ENCODE data around the gene ST14.

Gene ST14

DNA sequence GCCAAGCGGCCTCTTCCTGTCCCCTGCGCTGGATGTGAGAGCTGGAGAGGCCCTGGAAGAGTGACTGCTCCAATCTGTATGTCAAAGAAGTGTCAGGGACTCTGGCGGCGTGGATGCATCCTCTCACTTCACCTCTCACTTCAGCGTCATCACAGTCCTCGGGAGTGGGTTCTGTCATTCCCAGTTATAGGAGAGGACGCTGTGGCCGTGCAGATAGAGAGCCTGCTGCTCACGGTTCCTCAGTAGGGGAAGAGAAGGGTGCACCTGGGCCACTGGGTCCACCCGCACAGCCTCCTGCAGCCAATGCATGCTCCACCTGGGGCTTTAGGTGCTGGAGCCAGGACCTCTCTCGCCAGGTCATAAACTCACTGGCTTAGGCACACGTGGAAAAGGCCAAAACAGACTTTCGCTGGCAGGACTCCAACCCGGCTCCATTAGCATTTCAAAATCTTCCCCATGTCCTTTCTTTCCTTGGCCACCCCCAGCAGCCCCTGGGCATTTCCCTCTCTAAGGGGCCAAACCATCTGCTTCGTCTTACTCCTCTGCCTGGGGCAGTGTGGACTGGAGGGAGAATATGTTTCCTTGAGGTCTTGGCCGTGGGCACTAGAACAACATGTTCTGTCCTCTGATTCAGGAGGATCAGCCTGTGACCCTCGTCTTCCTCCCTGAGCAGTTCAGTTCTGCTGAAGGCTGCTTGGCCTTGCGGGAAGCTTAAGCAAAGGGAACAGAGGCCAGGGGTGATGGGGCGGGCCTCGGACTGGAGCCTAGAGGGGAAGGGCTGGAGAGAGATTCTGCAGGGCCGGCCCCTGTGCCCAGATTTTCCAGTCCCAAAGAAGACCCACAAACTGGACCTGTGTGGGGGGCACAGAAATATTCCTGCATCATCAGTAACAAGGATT lies 57.8 kb downstream of the ST14 start:
- POLR2A ChIA-PET: no interaction called here
- H3K9me3 ChIP-seq (ENCODE audit: control insufficient read depth, insufficient read depth, low read depth, low read length): no peaks in the 10 kb centered on the region
- no peaks in the 10 kb centered on the region for H3K36me3 ChIP-seq (ENCODE audit: control insufficient read depth in 2 of 2, insufficient read depth in 1 of 2, low read length in 2 of 2)
- no peak overlapping the region for H3K27ac ChIP-seq (ENCODE audit: extremely low read depth, low read depth, low read length)
- TF ChIP-seq ZNF223 (tag by site-specific recombination; IDR thresholded peaks at IDR 0.05) (no peak), ZNF354C (tag by site-specific recombination; IDR thresholded peaks at IDR 0.05; ENCODE audit: borderline replicate concordance, low read depth) (no peak), ZNF670 (tag by site-specific recombination; IDR thresholded peaks at IDR 0.05; ENCODE audit: low read depth) (no peak), MEIS1 (CRISPR knock-in tag; IDR thresholded peaks at IDR 0.05; ENCODE audit: borderline replicate concordance) (no peak), BCL11B (tag by site-specific recombination; IDR thresholded peaks at IDR 0.05; ENCODE audit: low read depth) (no peak), ZNF707 (tag by site-specific recombination; IDR thresholded peaks at IDR 0.05) (no peak), ZNF548 (tag by site-specific recombination; IDR thresholded peaks at IDR 0.05) (no peak), ZBTB11 (tag by site-specific recombination; conservative IDR thresholded peaks at IDR 0.05; ENCODE audit: low read depth) (no peak), ZNF843 (tag by site-specific recombination; IDR thresholded peaks at IDR 0.05) (no peak), SCRT2 (tag by site-specific recombination; IDR thresholded peaks at IDR 0.05) (no peak), ZNF112 (tag by site-specific recombination; IDR thresholded peaks at IDR 0.05) (no peak), ZNF768 (tag by site-specific recombination; IDR thresholded peaks at IDR 0.05) (no peak)
- TF ChIP-seq, protein P1, sequence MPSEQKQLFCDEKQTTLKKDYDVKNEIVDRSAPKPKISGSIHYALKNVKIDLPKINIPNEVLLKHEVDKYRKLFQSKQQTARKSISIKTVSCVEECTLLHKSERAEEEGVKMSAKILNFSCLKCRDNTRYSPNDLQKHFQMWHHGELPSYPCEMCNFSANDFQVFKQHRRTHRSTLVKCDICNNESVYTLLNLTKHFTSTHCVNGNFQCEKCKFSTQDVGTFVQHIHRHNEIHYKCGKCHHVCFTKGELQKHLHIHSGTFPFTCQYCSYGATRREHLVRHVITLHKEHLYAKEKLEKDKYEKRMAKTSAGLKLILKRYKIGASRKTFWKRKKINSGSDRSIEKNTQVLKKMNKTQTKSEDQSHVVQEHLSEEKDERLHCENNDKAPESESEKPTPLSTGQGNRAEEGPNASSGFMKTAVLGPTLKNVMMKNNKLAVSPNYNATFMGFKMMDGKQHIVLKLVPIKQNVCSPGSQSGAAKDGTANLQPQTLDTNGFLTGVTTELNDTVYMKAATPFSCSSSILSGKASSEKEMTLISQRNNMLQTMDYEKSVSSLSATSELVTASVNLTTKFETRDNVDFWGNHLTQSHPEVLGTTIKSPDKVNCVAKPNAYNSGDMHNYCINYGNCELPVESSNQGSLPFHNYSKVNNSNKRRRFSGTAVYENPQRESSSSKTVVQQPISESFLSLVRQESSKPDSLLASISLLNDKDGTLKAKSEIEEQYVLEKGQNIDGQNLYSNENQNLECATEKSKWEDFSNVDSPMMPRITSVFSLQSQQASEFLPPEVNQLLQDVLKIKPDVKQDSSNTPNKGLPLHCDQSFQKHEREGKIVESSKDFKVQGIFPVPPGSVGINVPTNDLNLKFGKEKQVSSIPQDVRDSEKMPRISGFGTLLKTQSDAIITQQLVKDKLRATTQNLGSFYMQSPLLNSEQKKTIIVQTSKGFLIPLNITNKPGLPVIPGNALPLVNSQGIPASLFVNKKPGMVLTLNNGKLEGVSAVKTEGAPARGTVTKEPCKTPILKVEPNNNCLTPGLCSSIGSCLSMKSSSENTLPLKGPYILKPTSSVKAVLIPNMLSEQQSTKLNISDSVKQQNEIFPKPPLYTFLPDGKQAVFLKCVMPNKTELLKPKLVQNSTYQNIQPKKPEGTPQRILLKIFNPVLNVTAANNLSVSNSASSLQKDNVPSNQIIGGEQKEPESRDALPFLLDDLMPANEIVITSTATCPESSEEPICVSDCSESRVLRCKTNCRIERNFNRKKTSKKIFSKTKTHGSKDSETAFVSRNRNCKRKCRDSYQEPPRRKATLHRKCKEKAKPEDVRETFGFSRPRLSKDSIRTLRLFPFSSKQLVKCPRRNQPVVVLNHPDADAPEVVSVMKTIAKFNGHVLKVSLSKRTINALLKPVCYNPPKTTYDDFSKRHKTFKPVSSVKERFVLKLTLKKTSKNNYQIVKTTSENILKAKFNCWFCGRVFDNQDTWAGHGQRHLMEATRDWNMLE (tag by site-specific recombination; conservative IDR thresholded peaks at IDR 0.05; ENCODE audit: low read depth): no peak
- TF ChIP-seq, protein P2, sequence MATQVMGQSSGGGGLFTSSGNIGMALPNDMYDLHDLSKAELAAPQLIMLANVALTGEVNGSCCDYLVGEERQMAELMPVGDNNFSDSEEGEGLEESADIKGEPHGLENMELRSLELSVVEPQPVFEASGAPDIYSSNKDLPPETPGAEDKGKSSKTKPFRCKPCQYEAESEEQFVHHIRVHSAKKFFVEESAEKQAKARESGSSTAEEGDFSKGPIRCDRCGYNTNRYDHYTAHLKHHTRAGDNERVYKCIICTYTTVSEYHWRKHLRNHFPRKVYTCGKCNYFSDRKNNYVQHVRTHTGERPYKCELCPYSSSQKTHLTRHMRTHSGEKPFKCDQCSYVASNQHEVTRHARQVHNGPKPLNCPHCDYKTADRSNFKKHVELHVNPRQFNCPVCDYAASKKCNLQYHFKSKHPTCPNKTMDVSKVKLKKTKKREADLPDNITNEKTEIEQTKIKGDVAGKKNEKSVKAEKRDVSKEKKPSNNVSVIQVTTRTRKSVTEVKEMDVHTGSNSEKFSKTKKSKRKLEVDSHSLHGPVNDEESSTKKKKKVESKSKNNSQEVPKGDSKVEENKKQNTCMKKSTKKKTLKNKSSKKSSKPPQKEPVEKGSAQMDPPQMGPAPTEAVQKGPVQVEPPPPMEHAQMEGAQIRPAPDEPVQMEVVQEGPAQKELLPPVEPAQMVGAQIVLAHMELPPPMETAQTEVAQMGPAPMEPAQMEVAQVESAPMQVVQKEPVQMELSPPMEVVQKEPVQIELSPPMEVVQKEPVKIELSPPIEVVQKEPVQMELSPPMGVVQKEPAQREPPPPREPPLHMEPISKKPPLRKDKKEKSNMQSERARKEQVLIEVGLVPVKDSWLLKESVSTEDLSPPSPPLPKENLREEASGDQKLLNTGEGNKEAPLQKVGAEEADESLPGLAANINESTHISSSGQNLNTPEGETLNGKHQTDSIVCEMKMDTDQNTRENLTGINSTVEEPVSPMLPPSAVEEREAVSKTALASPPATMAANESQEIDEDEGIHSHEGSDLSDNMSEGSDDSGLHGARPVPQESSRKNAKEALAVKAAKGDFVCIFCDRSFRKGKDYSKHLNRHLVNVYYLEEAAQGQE (tag by site-specific recombination; IDR thresholded peaks at IDR 0.05): no peak
- CTCF ChIA-PET: interaction anchor here (0.7 to 1.3 kb wide), 2 partner anchors 222 to 611 kb away, joined by 3 read pairs; no protein-coding TSS in a partner anchor
- no peak overlapping the region for H3K4me3 ChIP-seq (ENCODE audit: low read depth, low read length)
- H3K4me1 ChIP-seq (ENCODE audit: control insufficient read depth, insufficient read depth, low read length): no peaks in the 10 kb centered on the region
